B cell (primary cell): Measurements from ENCODE around the gene TIMM44.

ENCODE experiments used
- EZH2 ChIP-seq: IDR thresholded peaks from 2 replicates; pipeline ENCODE4 v1.6.1; 2012; ENCODE audit warnings: borderline replicate concordance, low read depth, mild to moderate bottlenecking, moderate library complexity, low read length; ENCODE audit not compliant: insufficient read depth, poor library complexity, severe bottlenecking
- TF ChIP-seq, protein P1 (sequence below): fragments of 200-600 bp; IDR thresholded peaks from one replicate; pipeline ENCODE4 v1.8.0; 2022; ENCODE audit warnings: antibody characterized with exemption, mild to moderate bottlenecking

DNA sequence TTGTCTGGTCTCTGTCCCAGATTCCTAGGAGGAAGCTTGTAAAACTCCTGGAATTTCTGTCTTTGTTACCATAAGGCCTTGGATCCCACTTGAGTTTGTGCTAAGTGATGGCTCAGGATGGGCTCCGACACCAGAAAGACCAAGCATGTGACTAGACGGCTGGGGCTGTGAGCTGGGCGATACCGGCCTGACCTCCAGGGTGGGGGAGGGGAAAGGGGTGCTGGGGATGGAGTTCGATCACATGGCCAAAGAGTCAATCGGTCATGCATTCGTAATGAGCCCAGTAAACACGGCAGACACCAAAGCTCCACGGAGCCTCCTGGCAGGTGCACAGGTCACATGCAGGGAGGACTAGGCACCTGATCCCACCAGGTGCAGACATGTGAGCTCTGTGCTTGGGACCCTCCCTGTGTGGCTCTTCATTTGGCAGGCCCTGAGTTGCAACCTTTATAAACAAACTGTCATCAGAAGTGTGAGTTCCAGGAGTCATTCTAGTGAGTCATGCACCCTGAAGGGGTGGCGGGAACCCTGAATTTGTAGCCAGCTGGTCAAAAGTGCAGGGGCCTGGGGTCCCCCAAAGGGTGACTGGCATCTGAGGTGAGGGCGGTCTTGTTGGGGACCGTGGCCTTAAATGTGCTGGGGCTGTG lies 34.8 kb upstream of the TIMM44 start:
- TF ChIP-seq EZH2 = no peak
- TF ChIP-seq, protein P1, sequence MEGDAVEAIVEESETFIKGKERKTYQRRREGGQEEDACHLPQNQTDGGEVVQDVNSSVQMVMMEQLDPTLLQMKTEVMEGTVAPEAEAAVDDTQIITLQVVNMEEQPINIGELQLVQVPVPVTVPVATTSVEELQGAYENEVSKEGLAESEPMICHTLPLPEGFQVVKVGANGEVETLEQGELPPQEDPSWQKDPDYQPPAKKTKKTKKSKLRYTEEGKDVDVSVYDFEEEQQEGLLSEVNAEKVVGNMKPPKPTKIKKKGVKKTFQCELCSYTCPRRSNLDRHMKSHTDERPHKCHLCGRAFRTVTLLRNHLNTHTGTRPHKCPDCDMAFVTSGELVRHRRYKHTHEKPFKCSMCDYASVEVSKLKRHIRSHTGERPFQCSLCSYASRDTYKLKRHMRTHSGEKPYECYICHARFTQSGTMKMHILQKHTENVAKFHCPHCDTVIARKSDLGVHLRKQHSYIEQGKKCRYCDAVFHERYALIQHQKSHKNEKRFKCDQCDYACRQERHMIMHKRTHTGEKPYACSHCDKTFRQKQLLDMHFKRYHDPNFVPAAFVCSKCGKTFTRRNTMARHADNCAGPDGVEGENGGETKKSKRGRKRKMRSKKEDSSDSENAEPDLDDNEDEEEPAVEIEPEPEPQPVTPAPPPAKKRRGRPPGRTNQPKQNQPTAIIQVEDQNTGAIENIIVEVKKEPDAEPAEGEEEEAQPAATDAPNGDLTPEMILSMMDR = no peak
